IMR-90 (cell line): ENCODE measurements around the gene PLA2G2E. TPM values are rescaled to one million over a fixed set of nuclear protein-coding genes. Genes with fewer than 3 reads are reported as not detected.

Experiments
- ATAC-seq: fragments of 200-7000 bp; cut with Tn5 transposase; 2 replicates; pipeline ENCODE4 v1.9.1; 2020; ENCODE audit warnings: low read depth, mild to moderate bottlenecking, moderate library complexity
- BruUV-seq: library from RNA; stranded (reverse); fragments of 400-500 nt; replicated peaks from 2 replicates; lab custom pipeline; 2021; lab: Mats Ljungman, UMichigan
- CTCF ChIA-PET: fragments of 300-600 bp; formaldehyde crosslinking; extraction: SDS; loops from one replicate; lab custom pipeline; 2021; ENCODE audit warnings: antibody characterized with exemption; lab: Yijun Ruan, JAX
- POLR2A ChIA-PET: fragments of 300-600 bp; sonication (Branson Sonifier 250); formaldehyde crosslinking; loops from one replicate; lab custom pipeline; 2022; ENCODE audit warnings: antibody characterized with exemption; ENCODE audit not compliant: unreplicated experiment; lab: Charles Lee
- DNase-seq: peaks from one replicate; pipeline ENCODE4 v3.0.0; 2013
- H2AFZ ChIP-seq: replicated peaks from 2 replicates; pipeline ENCODE3; 2013; ENCODE audit warnings: low read length, mild to moderate bottlenecking; ENCODE audit not compliant: poor library complexity
- H2AK5ac ChIP-seq: 2 replicates; pipeline ENCODE4 v1.6.1; 2013; ENCODE audit warnings: low read depth, low read length, inconsistent platforms
- H2AK9ac ChIP-seq: replicated peaks from 2 replicates; pipeline ENCODE3; 2013; ENCODE audit warnings: mild to moderate bottlenecking, low read depth, low read length, moderate library complexity; ENCODE audit not compliant: poor library complexity
- H2BK120ac ChIP-seq: 2 replicates; pipeline ENCODE4 v1.6.1; 2013; ENCODE audit warnings: low read depth, low read length, inconsistent platforms
- H2BK15ac ChIP-seq: 3 replicates; pipeline ENCODE4 v1.6.1; 2013; ENCODE audit warnings: low read depth, low read length, inconsistent platforms
- H2BK20ac ChIP-seq: 2 replicates; pipeline ENCODE4 v1.6.1; 2013; ENCODE audit warnings: low read depth, mild to moderate bottlenecking, inconsistent platforms, low read length, moderate library complexity
- H2BK5ac ChIP-seq: 2 replicates; pipeline ENCODE4 v1.6.1; 2013; ENCODE audit warnings: mild to moderate bottlenecking, low read depth, low read length, inconsistent platforms; ENCODE audit not compliant: poor library complexity, severe bottlenecking
- H3K14ac ChIP-seq: replicated peaks from 2 replicates; pipeline ENCODE4 v1.6.1; 2013; ENCODE audit warnings: low read depth, low read length, inconsistent platforms
- H3K18ac ChIP-seq: 2 replicates; pipeline ENCODE4 v1.6.1; 2013; ENCODE audit warnings: low read depth, low read length, control low read depth
- H3K23ac ChIP-seq: 2 replicates; pipeline ENCODE4 v1.6.1; 2013; ENCODE audit warnings: low read depth, low read length, inconsistent platforms
- H3K27ac ChIP-seq: 2 replicates; pipeline ENCODE4 v1.5.1; 2013; ENCODE audit warnings: mild to moderate bottlenecking, control low read depth, low read length; ENCODE audit not compliant: insufficient read depth
- H3K27me3 ChIP-seq: 2 replicates; pipeline ENCODE4 v1.6.1; 2013; ENCODE audit warnings: low read length; ENCODE audit not compliant: control insufficient read depth, insufficient read depth
- H3K36me3 ChIP-seq: 2 replicates; pipeline ENCODE4 v1.6.1; 2013; ENCODE audit warnings: low read length, mixed read lengths; ENCODE audit not compliant: control insufficient read depth, insufficient read depth
- H3K4ac ChIP-seq: 2 replicates; pipeline ENCODE4 v1.6.1; 2013; ENCODE audit warnings: low read depth, low read length, inconsistent platforms
- H3K4me1 ChIP-seq: 2 replicates; pipeline ENCODE4 v1.6.1; 2013; ENCODE audit warnings: low read length, mixed read lengths; ENCODE audit not compliant: control insufficient read depth, insufficient read depth
- H3K4me2 ChIP-seq: 2 replicates; pipeline ENCODE4 v1.6.1; 2013; ENCODE audit warnings: low read depth, mild to moderate bottlenecking, control low read depth, low read length, moderate library complexity
- H3K4me3 ChIP-seq: 2 replicates; pipeline ENCODE4 v1.5.1; 2013; ENCODE audit warnings: low read depth, mild to moderate bottlenecking, control low read depth, low read length, moderate library complexity; ENCODE audit not compliant: insufficient read depth
- H3K56ac ChIP-seq: 2 replicates; pipeline ENCODE4 v1.6.1; 2013; ENCODE audit warnings: low read length, inconsistent platforms; ENCODE audit not compliant: insufficient read depth; ENCODE audit errors: extremely low read depth
- H3K79me1 ChIP-seq, 2 experiments: 2 replicates each; pipeline ENCODE4 v1.6.1; 2013; ENCODE audit warnings: low read length in 2 of 2, inconsistent platforms in 1 of 2, low read depth in 1 of 2
- H3K9ac ChIP-seq: 2 replicates; pipeline ENCODE4 v1.6.1; 2013; ENCODE audit warnings: low read depth, low read length, control low read depth
- H3K9me1 ChIP-seq: 2 replicates; pipeline ENCODE4 v1.6.1; 2013; ENCODE audit warnings: low read length, inconsistent platforms; ENCODE audit not compliant: insufficient read depth
- H3K9me3 ChIP-seq: 2 replicates; pipeline ENCODE4 v1.6.1; 2013; ENCODE audit warnings: low read length; ENCODE audit not compliant: control insufficient read depth, insufficient read depth
- H4K20me1 ChIP-seq: 2 replicates; pipeline ENCODE4 v1.6.1; 2013; ENCODE audit warnings: low read length, inconsistent platforms; ENCODE audit not compliant: insufficient read depth
- H4K5ac ChIP-seq: 2 replicates; pipeline ENCODE4 v1.6.1; 2013; ENCODE audit warnings: mild to moderate bottlenecking, low read depth, low read length, control low read depth
- H4K8ac ChIP-seq, 2 experiments: 2 replicates each; pipeline ENCODE4 v1.6.1; 2013; ENCODE audit warnings: low read depth in 2 of 2, low read length in 2 of 2, control low read depth in 1 of 2, inconsistent platforms in 1 of 2
- H4K91ac ChIP-seq: 2 replicates; pipeline ENCODE4 v1.6.1; 2013; ENCODE audit warnings: low read depth, low read length, inconsistent platforms; ENCODE audit not compliant: insufficient read depth
- MXI1 ChIP-seq: IDR thresholded peaks from 2 replicates; pipeline ENCODE4 v1.6.1; 2012; ENCODE audit warnings: low read depth, mild to moderate bottlenecking, low read length, moderate library complexity, borderline replicate concordance
- POLR2A ChIP-seq: IDR thresholded peaks from 2 replicates; pipeline ENCODE4 v1.6.1; 2012; ENCODE audit warnings: mild to moderate bottlenecking, low read depth, low read length
- RCOR1 ChIP-seq: IDR thresholded peaks from 2 replicates; pipeline ENCODE4 v1.6.1; 2012; ENCODE audit warnings: mild to moderate bottlenecking, low read length, improper control_type of control experiment; ENCODE audit not compliant: insufficient replicate concordance
- WGBS, 2 experiments: methylation state at CpG; one replicate each; pipeline versions ENCODE4 v1.1.5 to v1.1.7; 2013; ENCODE audit warnings: missing lambda C conversion rate in 2 of 2; ENCODE audit not compliant: insufficient read length in 1 of 2; ENCODE audit errors: extremely low coverage in 2 of 2; 5-methylcytosine and 5-hydroxymethylcytosine counted together
- dilution Hi-C: fragments of 300-500 bp; cut with HindIII; formaldehyde crosslinking; loops from one replicate; pipeline ENCODE4 v1.14.3; 2018; ENCODE audit warnings: low sequenced_read_pairs; ENCODE audit not compliant: unreplicated experiment
- in situ Hi-C: fragments of 300-500 bp; cut with MboI; formaldehyde crosslinking; loops from 3 replicates; pipeline ENCODE4 v1.14.3; 2019; ENCODE audit warnings: low sequenced_read_pairs, inconsistent platforms, mixed read lengths
- intact Hi-C: fragments of 100-400 bp; cut with micrococcal nuclease; formaldehyde crosslinking; loops from 2 replicates; pipeline ENCODE4 v1.10.0; 2022
- polyA plus RNA-seq, 3 experiments: library from polyadenylated mRNA; depleted of rRNA; stranded (reverse); fragments of >200 nt; gene quantifications; 2 replicates each; pipeline ENCODE4 v1.2.3, GENCODE V29; 2012; ENCODE audit warnings: low replicate concordance in 1 of 3
- total RNA-seq: library from RNA; depleted of rRNA; stranded (reverse); fragments of >200 nt; gene quantifications from 2 replicates; pipeline ENCODE4 v1.2.3, GENCODE V29; 2012
- TF ChIP-seq, protein P1 (sequence below): conservative IDR thresholded peaks from 2 replicates; pipeline ENCODE4 v1.5.1; 2012; ENCODE audit warnings: mild to moderate bottlenecking, low read depth, low read length, improper control_type of control experiment

PLA2G2E gene
- total and polyA plus RNA-seq, 2 of the 4 experiments (the other 2 are of a cell fraction) = not detected

DNA sequence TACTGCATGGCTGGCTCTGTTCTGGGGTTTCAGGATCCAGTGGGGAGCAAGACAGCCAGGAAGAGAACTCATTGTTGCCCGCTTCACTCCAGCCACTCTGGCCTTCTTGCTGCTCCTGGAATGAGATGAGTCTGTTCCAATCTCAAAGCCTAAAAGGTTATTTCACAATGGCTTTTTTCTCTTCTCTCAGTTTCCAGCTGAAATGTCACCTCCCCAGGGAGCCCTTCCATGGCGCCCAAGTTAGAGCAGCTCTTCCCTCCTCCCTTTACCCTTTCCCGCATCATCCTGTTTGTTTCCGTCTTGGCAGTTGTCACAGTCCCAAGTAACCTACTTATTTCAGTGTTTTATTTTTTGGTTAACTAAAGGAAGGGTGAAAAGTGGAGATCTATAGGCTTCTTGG, 40.2 kb upstream of the PLA2G2E start:
- CTCF ChIA-PET = no interaction called here
- Histone ChIP-seq H4K20me1 (no peaks in the 10 kb centered on the region), H3K9me3 (no peaks in the 10 kb centered on the region), H3K4me1 (no peaks in the 10 kb centered on the region), H3K14ac (no peak overlapping the region), H2AK5ac (no peak overlapping the region), H3K9ac (no peak overlapping the region), H3K56ac (no peak overlapping the region), H3K9me1 (no peaks in the 10 kb centered on the region), H3K27me3 (peaks cover 33% of the 10 kb centered on the region), H2AK9ac (no peak overlapping the region), H2BK120ac (no peak overlapping the region), H3K4me2 (no peak overlapping the region), H4K91ac (no peak overlapping the region), H2BK5ac (no peak overlapping the region), H3K4me3 (no peak overlapping the region), H3K4ac (no peak overlapping the region), H3K18ac (no peak overlapping the region), H2BK20ac (no peak overlapping the region), H3K27ac (no peak overlapping the region), H3K79me1 (no peaks in the 10 kb centered on the region), H4K8ac (no peak overlapping the region), H2BK15ac (no peak overlapping the region), H4K5ac (no peak overlapping the region), H3K23ac (no peak overlapping the region), H3K36me3 (no peaks in the 10 kb centered on the region), H2AFZ (no peak overlapping the region)
- TF ChIP-seq MXI1 (no peak), POLR2A (no peak), RCOR1 (no peak)
- TF ChIP-seq, protein P1, sequence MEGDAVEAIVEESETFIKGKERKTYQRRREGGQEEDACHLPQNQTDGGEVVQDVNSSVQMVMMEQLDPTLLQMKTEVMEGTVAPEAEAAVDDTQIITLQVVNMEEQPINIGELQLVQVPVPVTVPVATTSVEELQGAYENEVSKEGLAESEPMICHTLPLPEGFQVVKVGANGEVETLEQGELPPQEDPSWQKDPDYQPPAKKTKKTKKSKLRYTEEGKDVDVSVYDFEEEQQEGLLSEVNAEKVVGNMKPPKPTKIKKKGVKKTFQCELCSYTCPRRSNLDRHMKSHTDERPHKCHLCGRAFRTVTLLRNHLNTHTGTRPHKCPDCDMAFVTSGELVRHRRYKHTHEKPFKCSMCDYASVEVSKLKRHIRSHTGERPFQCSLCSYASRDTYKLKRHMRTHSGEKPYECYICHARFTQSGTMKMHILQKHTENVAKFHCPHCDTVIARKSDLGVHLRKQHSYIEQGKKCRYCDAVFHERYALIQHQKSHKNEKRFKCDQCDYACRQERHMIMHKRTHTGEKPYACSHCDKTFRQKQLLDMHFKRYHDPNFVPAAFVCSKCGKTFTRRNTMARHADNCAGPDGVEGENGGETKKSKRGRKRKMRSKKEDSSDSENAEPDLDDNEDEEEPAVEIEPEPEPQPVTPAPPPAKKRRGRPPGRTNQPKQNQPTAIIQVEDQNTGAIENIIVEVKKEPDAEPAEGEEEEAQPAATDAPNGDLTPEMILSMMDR = no peak
- intact Hi-C loops (no loop called here), dilution Hi-C loops (no loop called here), in situ Hi-C loops (no loop called here)
- DNase-seq = no peak
- ATAC-seq = no peak
- no TSS peak for BruUV-seq
- POLR2A ChIA-PET = no interaction called here
- WGBS, 2 experiments = no CpG with 5 or more reads among the region's 4 CpGs
